Adrenal gland (tissue), 12 donors: ENCODE results near the gene EXOC4. TPM values are rescaled to one million over a fixed set of nuclear protein-coding genes. Genes with fewer than 3 reads are reported as not detected.

Source experiments
- DNase-seq, 7 donors: peaks; one replicate each; pipeline ENCODE4 v3.0.0-alpha.2; 2019 to 2020
- H3K27ac ChIP-seq, 5 donors: fragments of 200-600 bp; sonication (generic) in 4 of 5; 1 replicate in 3 of 5; 2 replicates in 2 of 5; pipeline versions ENCODE4 v1.5.1 to v1.8.0; 2016 to 2020; ENCODE audit warnings: mild to moderate bottlenecking in 1 of 5
- H3K27me3 ChIP-seq: fragments of 200-600 bp; 2 replicates; pipeline ENCODE4 v1.8.0; 2021
- H3K36me3 ChIP-seq, 2 donors: fragments of 200-600 bp; replicated peaks in 1 of 2; 1 replicate in 1 of 2; 2 replicates in 1 of 2; pipeline versions ENCODE4 v1.5.1 to v1.8.0; 2018 to 2022
- H3K4me1 ChIP-seq, 2 donors: fragments of 200-600 bp; replicated peaks in 1 of 2; 1 replicate in 1 of 2; 2 replicates in 1 of 2; pipeline versions ENCODE4 v1.5.1 to v1.8.0; 2018 to 2021
- H3K4me3 ChIP-seq, 4 donors: fragments of 200-600 bp; sonication (generic) in 3 of 4; one replicate each; pipeline ENCODE4 v1.5.1; 2016 to 2018
- H3K9me3 ChIP-seq, 3 donors: fragments of 200-600 bp; sonication (generic) in 1 of 3; replicated peaks in 1 of 3; 1 replicate in 2 of 3; 2 replicates in 1 of 3; pipeline versions ENCODE4 v1.5.1 to v1.8.0; 2016 to 2021
- CTCF ChIP-seq, 6 experiments: fragments of 450-650 bp in 4 of 6; fragments of 200-600 bp in 2 of 6; sonication (generic) in 1 of 6; IDR thresholded peaks; 1 replicate in 5 of 6; 2 replicates in 1 of 6; pipeline versions ENCODE4 v1.5.1 to v1.8.0; 2016 to 2021; ENCODE audit warnings: antibody characterized with exemption in 6 of 6, mild to moderate bottlenecking in 2 of 6, moderate library complexity in 1 of 6
- POLR2A ChIP-seq, 2 donors: fragments of 450-650 bp; IDR thresholded peaks; one replicate each; pipeline ENCODE4 v1.6.1; 2017; ENCODE audit warnings: antibody characterized with exemption in 2 of 2, mild to moderate bottlenecking in 2 of 2, moderate library complexity in 1 of 2
- WGBS, 4 donors: extraction: QIAGEN DNeasy Blood & Tissue Kit in 2 of 4; methylation state at CpG; one replicate each; pipeline versions ENCODE4 v1.1.5 to v1.1.7; 2013 to 2017; 5-methylcytosine and 5-hydroxymethylcytosine counted together
- intact Hi-C, 2 donors: fragments of 100-400 bp; cut with DNase I; formaldehyde crosslinking; loops; one replicate each; pipeline versions ENCODE4 v1.14.1 to v1.15.0; 2022 to 2023
- polyA plus RNA-seq, 3 donors: library from polyadenylated mRNA; stranded (reverse); fragments of 200-250 nt in 2 of 3; fragments of 350-450 nt in 1 of 3; fragmentation: Illumina TruSeq in 1 of 3; extraction: RNeasy Lipid Tissue Mini Kit (QIAGEN cat#74804) in 1 of 3; gene quantifications; one replicate each; pipeline ENCODE4 v1.2.3, GENCODE V29; 2013 to 2014
- total RNA-seq, 9 donors: library from RNA; depleted of rRNA in 4 of 9; stranded (reverse); fragments of >200 nt in 4 of 9; fragments of 120-200 nt in 1 of 9; fragmentation: NEBNext Ultra II Directional in 1 of 9; extraction: Animal tissue kit (Norgen Biotek cat#: 25700) in 1 of 9; gene quantifications; one replicate each; pipeline versions ENCODE4 v1.1.0 to v1.2.4, GENCODE V29; 2013 to 2023
- donor health status: healthy with polysubstance abuse.
- donor health status: Bipolar disorder and iron deficiency.
- donor health status: DM: yes; HTN: yes; CAD: no.
- donor health status: DM: no; HTN: no; CAD: no.
- donor health status: DM: no; HTN: no; CAD: no.
- donor health status: DM: yes; HTN: yes; CAD: no.

EXOC4 gene
- total and polyA plus RNA-seq, 12 donors, result 12.5 to 93.8 (median 67.4) TPM

GRCh38 chr7:133886086-133886485 is 633.2 kb downstream of the EXOC4 start:
- H3K4me1 ChIP-seq, result no peaks in the 10 kb centered on the region
- no peak overlapping the region for H3K4me3 ChIP-seq
- intact Hi-C loops, result no loop called here
- DNase-seq, result no peak
- 83 to 88% (median 85%) methylated on average over 3 of the region's 3 CpGs for WGBS, 4 donors
- H3K27ac ChIP-seq, result no peak overlapping the region
- H3K36me3 ChIP-seq, result no peaks in the 10 kb centered on the region
- no peak for TF ChIP-seq POLR2A (IDR thresholded peaks at IDR 0.05)
- no peak for TF ChIP-seq CTCF (IDR thresholded peaks at IDR 0.05)
- H3K27me3 ChIP-seq, result no peaks in the 10 kb centered on the region
- H3K9me3 ChIP-seq, result no peaks in the 10 kb centered on the region

GRCh38 chr7:133886797-133887196 is 633.9 kb downstream of the EXOC4 start:
- Histone ChIP-seq H3K36me3 (no peaks in the 10 kb centered on the region), H3K27ac (no peak overlapping the region), H3K9me3 (no peaks in the 10 kb centered on the region), H3K27me3 (no peaks in the 10 kb centered on the region), H3K4me1 (no peaks in the 10 kb centered on the region), H3K4me3 (no peak overlapping the region)
- no peak for TF ChIP-seq POLR2A (IDR thresholded peaks at IDR 0.05)
- no peak for TF ChIP-seq CTCF (IDR thresholded peaks at IDR 0.05)
- intact Hi-C loops, result no loop called here
- DNase-seq, result no peak
- 85 to 100% (median 91%) methylated on average over 2 of the region's 2 CpGs for WGBS, 4 donors

- H3K27ac ChIP-seq, result no peak overlapping the region
- no peak overlapping the region for H3K4me3 ChIP-seq
- no peak for DNase-seq
- H3K4me1 ChIP-seq, result no peaks in the 10 kb centered on the region
- no peaks in the 10 kb centered on the region for H3K27me3 ChIP-seq
- intact Hi-C loops, result no loop called here
- WGBS, 4 donors, result 88 to 93% (median 92%) methylated on average over 2 of the region's 2 CpGs
- H3K9me3 ChIP-seq, result no peaks in the 10 kb centered on the region
- TF ChIP-seq CTCF (IDR thresholded peaks at IDR 0.05), result no peak
- TF ChIP-seq POLR2A (IDR thresholded peaks at IDR 0.05), result no peak
- no peaks in the 10 kb centered on the region for H3K36me3 ChIP-seq
Observed at GRCh38 chr7:133887459-133887858, 634.6 kb downstream of the EXOC4 start.

- no peaks in the 10 kb centered on the region for H3K27me3 ChIP-seq
- no peak overlapping the region for H3K27ac ChIP-seq
- TF ChIP-seq POLR2A (IDR thresholded peaks at IDR 0.05) (no peak), CTCF (IDR thresholded peaks at IDR 0.05) (no peak)
- H3K4me3 ChIP-seq, result no peak overlapping the region
- no peak for DNase-seq
- no peaks in the 10 kb centered on the region for H3K9me3 ChIP-seq
- H3K4me1 ChIP-seq, result no peaks in the 10 kb centered on the region
- no peaks in the 10 kb centered on the region for H3K36me3 ChIP-seq
- intact Hi-C loops, result no loop called here
- WGBS, 4 donors, result 75 to 95% (median 88%) methylated on average over 7 of the region's 7 CpGs
Observed at GRCh38 chr7:133888061-133888930, 635.4 kb downstream of the EXOC4 start.
